ENCODE results near the gene HYOU1.
A peak's percentile ranks its signal among the peaks of the same experiment; 100 is the strongest.

Gene HYOU1

DNA sequence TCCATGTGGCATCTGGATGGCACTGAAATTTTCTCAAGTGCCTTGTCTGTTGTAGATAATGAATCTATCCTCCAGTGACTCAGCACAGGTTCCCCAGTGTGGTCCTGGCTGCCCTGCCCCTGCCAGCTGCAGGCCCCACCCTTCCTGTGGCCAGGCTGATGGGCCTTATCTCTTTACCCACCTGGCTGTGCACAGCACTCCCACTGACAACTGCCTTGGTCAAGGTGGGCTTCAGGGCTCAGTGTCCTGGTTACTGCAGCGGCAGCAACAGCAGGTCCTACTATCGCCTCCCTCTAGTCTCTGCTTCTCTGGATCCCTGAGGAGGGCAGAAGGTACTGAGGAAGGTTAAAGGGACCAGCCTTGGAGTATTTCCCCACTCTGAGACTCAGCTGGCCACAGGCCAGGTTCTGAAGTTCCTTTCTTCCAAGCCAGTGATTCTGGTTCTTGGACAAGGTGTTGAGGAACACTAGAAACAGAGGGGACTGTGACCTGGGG is 30.8 kb upstream of the HYOU1 start:
- Histone ChIP-seq H3K4me3 (ENCODE audit: low read depth in 1 of 2, low read length in 1 of 2) (no peak overlapping the region), H3K36me3 (no peaks in the 10 kb centered on the region), H3K27me3 (no peaks in the 10 kb centered on the region), H3K27ac (no peak overlapping the region), H3K4me1 (ENCODE audit: control insufficient read depth in 1 of 2, insufficient read depth in 1 of 2, low read depth in 1 of 2, low read length in 1 of 2) (peaks cover 59 to 62% of the 10 kb centered on the region in 2 experiments), H3K9me3 (no peaks in the 10 kb centered on the region)
- TF ChIP-seq, protein P1, sequence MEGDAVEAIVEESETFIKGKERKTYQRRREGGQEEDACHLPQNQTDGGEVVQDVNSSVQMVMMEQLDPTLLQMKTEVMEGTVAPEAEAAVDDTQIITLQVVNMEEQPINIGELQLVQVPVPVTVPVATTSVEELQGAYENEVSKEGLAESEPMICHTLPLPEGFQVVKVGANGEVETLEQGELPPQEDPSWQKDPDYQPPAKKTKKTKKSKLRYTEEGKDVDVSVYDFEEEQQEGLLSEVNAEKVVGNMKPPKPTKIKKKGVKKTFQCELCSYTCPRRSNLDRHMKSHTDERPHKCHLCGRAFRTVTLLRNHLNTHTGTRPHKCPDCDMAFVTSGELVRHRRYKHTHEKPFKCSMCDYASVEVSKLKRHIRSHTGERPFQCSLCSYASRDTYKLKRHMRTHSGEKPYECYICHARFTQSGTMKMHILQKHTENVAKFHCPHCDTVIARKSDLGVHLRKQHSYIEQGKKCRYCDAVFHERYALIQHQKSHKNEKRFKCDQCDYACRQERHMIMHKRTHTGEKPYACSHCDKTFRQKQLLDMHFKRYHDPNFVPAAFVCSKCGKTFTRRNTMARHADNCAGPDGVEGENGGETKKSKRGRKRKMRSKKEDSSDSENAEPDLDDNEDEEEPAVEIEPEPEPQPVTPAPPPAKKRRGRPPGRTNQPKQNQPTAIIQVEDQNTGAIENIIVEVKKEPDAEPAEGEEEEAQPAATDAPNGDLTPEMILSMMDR (IDR thresholded peaks at IDR 0.05): no peak

DNA sequence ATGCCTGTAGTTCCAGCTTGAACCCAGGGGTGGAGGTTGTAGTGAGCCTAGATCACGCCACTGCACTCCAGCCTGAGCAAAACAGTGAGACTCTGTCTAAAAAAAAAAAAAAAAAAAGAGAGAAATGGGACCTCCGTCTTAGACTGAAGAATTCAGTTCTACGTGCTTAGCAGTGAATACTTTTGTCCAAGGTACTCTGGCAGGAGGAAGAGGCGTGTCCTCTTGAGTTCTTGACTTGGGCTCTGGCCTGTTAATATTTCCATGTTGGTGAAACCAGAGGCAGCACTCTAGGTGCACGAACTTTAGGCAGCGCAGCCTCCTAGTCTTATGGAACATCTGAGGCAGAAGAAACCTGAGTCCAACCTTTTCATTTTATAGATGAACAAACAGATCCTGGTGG is 30.1 kb upstream of the HYOU1 start:
- TF ChIP-seq, protein P1 (IDR thresholded peaks at IDR 0.05): no peak
- Histone ChIP-seq H3K36me3 (peaks cover 6% of the 10 kb centered on the region), H3K27ac (no peak overlapping the region), H3K9me3 (no peaks in the 10 kb centered on the region), H3K4me3 (ENCODE audit: low read depth in 1 of 2, low read length in 1 of 2) (no peak overlapping the region), H3K27me3 (no peaks in the 10 kb centered on the region), H3K4me1 (ENCODE audit: control insufficient read depth in 1 of 2, insufficient read depth in 1 of 2, low read depth in 1 of 2, low read length in 1 of 2) (peaks cover 52 to 56% of the 10 kb centered on the region in 2 experiments)

DNA sequence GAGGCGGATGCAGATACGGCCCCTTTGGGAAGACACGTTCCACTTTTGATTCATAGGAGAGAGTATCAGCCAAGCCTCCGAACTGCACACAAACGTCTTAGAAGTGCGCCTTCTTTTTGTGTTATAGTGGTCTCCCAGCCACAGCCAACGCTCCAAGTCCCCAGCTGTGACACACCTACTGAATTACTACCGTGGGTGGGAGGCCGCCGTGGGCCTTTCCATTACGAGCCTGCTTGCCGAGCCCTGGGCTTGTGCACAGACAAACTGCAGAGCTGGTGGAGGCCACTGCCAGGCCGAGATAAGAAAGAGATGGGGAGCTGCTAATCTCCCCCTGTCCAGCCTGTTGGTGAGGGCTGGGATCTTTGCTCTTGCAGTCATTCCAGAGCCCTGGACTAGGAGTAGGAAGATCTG is 28.4 kb upstream of the HYOU1 start:
- peak overlapping the region; percentile 81 for H3K27ac ChIP-seq
- peak overlapping the region; percentile 90 to 91 for H3K4me3 ChIP-seq (ENCODE audit: low read depth in 1 of 2, low read length in 1 of 2)
- H3K36me3 ChIP-seq: peaks cover 23% of the 10 kb centered on the region
- H3K9me3 ChIP-seq: no peaks in the 10 kb centered on the region
- peaks cover 37 to 39% of the 10 kb centered on the region in 2 experiments for H3K4me1 ChIP-seq (ENCODE audit: control insufficient read depth in 1 of 2, insufficient read depth in 1 of 2, low read depth in 1 of 2, low read length in 1 of 2)
- H3K27me3 ChIP-seq: no peaks in the 10 kb centered on the region
- TF ChIP-seq, protein P1 (IDR thresholded peaks at IDR 0.05): no peak

DNA sequence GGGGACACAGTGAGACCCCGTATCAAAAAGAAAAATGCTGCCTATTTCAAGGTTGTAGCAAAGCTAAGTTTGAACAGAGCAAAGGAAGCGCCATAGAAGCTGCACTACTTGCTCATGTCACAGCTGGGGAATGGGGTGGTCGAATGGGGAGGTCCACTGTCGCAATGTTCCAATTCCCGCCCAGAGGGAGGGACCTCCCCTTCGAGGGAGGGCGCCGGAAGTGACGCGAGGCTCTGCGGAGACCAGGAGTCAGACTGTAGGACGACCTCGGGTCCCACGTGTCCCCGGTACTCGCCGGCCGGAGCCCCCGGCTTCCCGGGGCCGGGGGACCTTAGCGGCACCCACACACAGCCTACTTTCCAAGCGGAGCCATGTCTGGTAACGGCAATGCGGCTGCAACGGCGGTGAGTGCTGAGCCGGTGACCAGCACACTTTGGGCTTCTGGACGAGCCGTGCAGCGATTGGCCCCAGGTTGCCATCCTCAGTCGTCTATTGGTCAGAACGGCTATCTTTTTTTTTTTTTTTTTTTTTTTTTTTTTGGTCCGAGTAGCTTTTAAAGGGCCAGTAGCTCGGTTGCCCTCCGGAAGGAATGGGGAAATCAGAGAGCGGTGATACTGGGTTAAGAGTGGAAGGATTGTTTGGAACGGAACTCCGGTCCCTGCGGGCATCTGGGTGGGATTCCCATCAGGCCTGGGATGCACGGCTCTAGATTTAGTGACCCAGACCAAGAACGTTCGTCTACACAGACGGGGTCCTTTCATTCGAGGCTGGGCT is 27.8 kb upstream of the HYOU1 start, which contains the start of gene HMBS:
TSS of gene HMBS (plus strand) at position 219 of the 774 bp plus-strand sequence. CDS start at position 372, 153 bp downstream.
- peaks cover 31 to 33% of the 10 kb centered on the region in 2 experiments for H3K4me1 ChIP-seq (ENCODE audit: control insufficient read depth in 1 of 2, insufficient read depth in 1 of 2, low read depth in 1 of 2, low read length in 1 of 2)
- peaks cover 28% of the 10 kb centered on the region for H3K36me3 ChIP-seq
- H3K4me3 ChIP-seq (ENCODE audit: low read depth in 1 of 2, low read length in 1 of 2): peak within 1 kb of the TSS; percentile 90 to 91
- H3K27ac ChIP-seq: peak within 1 kb of the TSS; percentile 81
- H3K9me3 ChIP-seq: no peaks in the 10 kb centered on the region
- no peaks in the 10 kb centered on the region for H3K27me3 ChIP-seq
- TF ChIP-seq, protein P1 (IDR thresholded peaks at IDR 0.05): no peak

DNA sequence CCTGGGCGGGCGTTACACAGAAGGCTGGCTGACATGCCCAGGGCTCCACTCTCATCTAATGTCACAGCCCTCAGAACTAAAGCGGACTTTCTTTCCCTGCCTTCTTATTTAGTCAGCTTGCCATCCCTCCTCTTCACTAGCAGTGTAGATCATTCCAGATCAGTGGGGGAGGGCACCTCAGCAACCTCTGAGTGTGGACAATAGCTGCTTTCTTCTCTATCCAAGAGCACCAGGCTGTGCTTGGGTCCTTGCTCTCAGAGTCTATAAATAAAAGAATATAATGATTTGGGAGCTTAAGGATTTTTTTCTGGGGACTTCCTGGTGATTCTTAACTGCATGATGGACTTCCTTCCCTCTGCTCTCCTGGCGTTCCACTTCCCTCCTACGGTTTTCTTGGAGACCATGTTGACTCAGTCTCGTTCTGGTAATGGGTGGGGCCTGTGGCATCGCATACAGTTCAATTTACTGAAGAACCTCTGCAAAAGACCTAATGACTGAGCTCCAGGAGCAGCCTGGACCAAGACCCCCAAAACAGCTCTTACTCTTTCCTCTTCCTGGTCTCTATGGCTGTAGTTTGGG is 24.8 kb upstream of the HYOU1 start:
- no peaks in the 10 kb centered on the region for H3K9me3 ChIP-seq
- H3K4me1 ChIP-seq (ENCODE audit: control insufficient read depth in 1 of 2, insufficient read depth in 1 of 2, low read depth in 1 of 2, low read length in 1 of 2): peaks cover 16 to 17% of the 10 kb centered on the region in 2 experiments
- H3K27ac ChIP-seq: peak overlapping the region; percentile 21
- H3K27me3 ChIP-seq: no peaks in the 10 kb centered on the region
- no peak overlapping the region for H3K4me3 ChIP-seq (ENCODE audit: low read depth in 1 of 2, low read length in 1 of 2)
- peaks cover 59% of the 10 kb centered on the region for H3K36me3 ChIP-seq
- TF ChIP-seq, protein P1 (IDR thresholded peaks at IDR 0.05): no peak
